ENCODE data around the gene CCN5.
"Not testable (repeated sequence)": the region's sequence is repeated elsewhere in the genome, so short reads cannot be mapped to it uniquely, and the experiment has no call there.

The CCN5 gene

GRCh38 chr20:44714701-44715498 is at the start of gene CCN5:
Gene CCN5 (plus strand): TSS chr20:44715369. CDS start chr20:44715391, 22 bp downstream.
- DNase-seq: no peak

- no peak for DNase-seq
Measured at GRCh38 chr20:44666066-44666465, 49.1 kb upstream of the CCN5 start.

GRCh38 chr20:44670851-44671250 is 44.3 kb upstream of the CCN5 start:
- not testable (repeated sequence) for DNase-seq

- peak; percentile 48 for DNase-seq
Measured at GRCh38 chr20:44671541-44671940, 43.6 kb upstream of the CCN5 start.

- not testable (repeated sequence) for DNase-seq
Measured at GRCh38 chr20:44672318-44672902, 42.8 kb upstream of the CCN5 start.

GRCh38 chr20:44678242-44678641 is 36.9 kb upstream of the CCN5 start:
- no peak for DNase-seq

GRCh38 chr20:44678990-44679611 is 36.1 kb upstream of the CCN5 start:
- no peak for DNase-seq

- DNase-seq: no peak
Measured at GRCh38 chr20:44681796-44682566, 33.2 kb upstream of the CCN5 start.

- peak; percentile 50 for DNase-seq
Measured at GRCh38 chr20:44683263-44684046, 31.7 kb upstream of the CCN5 start.

GRCh38 chr20:44684047-44684967 is 30.9 kb upstream of the CCN5 start:
- DNase-seq: no peak

- DNase-seq: no peak
Measured at GRCh38 chr20:44686934-44687333, 28.2 kb upstream of the CCN5 start.

- DNase-seq: no peak
Measured at GRCh38 chr20:44688053-44688625, 27.0 kb upstream of the CCN5 start.

- no peak for DNase-seq
Measured at GRCh38 chr20:44689809-44690208, 25.4 kb upstream of the CCN5 start.

GRCh38 chr20:44690781-44691423 is 24.3 kb upstream of the CCN5 start:
- DNase-seq: no peak

GRCh38 chr20:44691424-44692423 is 23.4 kb upstream of the CCN5 start:
- no peak for DNase-seq

- no peak for DNase-seq
Measured at GRCh38 chr20:44692932-44693480, 22.2 kb upstream of the CCN5 start.

GRCh38 chr20:44693627-44694026 is 21.5 kb upstream of the CCN5 start:
- DNase-seq: no peak

- no peak for DNase-seq
Measured at GRCh38 chr20:44694159-44694558, 21.0 kb upstream of the CCN5 start.

- DNase-seq: no peak
Measured at GRCh38 chr20:44695295-44695673, 19.9 kb upstream of the CCN5 start.
